RCC 7860 (cell line): ENCODE results near the gene SPECC1L.

Experiments
- DNase-seq: peaks from one replicate; pipeline ENCODE4 v3.0.0-alpha.2; 2015; ENCODE audit warnings: low spot score
- FAIRE-seq: peaks from 2 replicates; lab custom pipeline; 2012; peaks lifted over from hg19 to GRCh38; lab: Jason Lieb, UNC

SPECC1L gene

GRCh38 chr22:24440270-24440717 is 169.7 kb downstream of the SPECC1L start:
- FAIRE-seq, result no peak
- no peak for DNase-seq

- DNase-seq (no peak), FAIRE-seq (no peak)
Measured at GRCh38 chr22:24440718-24441405, 170.2 kb downstream of the SPECC1L start.

GRCh38 chr22:24441406-24442351 is 171.0 kb downstream of the SPECC1L start:
- DNase-seq (no peak), FAIRE-seq (no peak)

- FAIRE-seq (no peak), DNase-seq (no peak)
Measured at GRCh38 chr22:24442352-24442744, 171.7 kb downstream of the SPECC1L start.

GRCh38 chr22:24443668-24444067 is 173.0 kb downstream of the SPECC1L start:
- DNase-seq, result no peak
- FAIRE-seq, result no peak

- FAIRE-seq (no peak), DNase-seq (no peak)
Measured at GRCh38 chr22:24444251-24444650, 173.6 kb downstream of the SPECC1L start.

GRCh38 chr22:24444729-24445466 is 174.3 kb downstream of the SPECC1L start:
- FAIRE-seq, result no peak
- DNase-seq, result no peak

GRCh38 chr22:24445481-24446259 is 175.0 kb downstream of the SPECC1L start:
- peak; percentile 36 for DNase-seq
- FAIRE-seq, result no peak

- FAIRE-seq (no peak), DNase-seq (no peak)
Measured at GRCh38 chr22:24446260-24446611, 175.6 kb downstream of the SPECC1L start.

GRCh38 chr22:24450610-24451009 is 180.0 kb downstream of the SPECC1L start:
- FAIRE-seq, result no peak
- DNase-seq, result no peak

- DNase-seq, result no peak
- FAIRE-seq, result no peak
Measured at GRCh38 chr22:24451162-24451561, 180.5 kb downstream of the SPECC1L start.

GRCh38 chr22:24453853-24454252 is 183.2 kb downstream of the SPECC1L start:
- DNase-seq (no peak), FAIRE-seq (no peak)

GRCh38 chr22:24455039-24455438 is 184.4 kb downstream of the SPECC1L start:
- DNase-seq (no peak), FAIRE-seq (no peak)

- FAIRE-seq (no peak), DNase-seq (no peak)
Measured at GRCh38 chr22:24455751-24456426, 185.3 kb downstream of the SPECC1L start.

GRCh38 chr22:24457894-24458420 is 187.3 kb downstream of the SPECC1L start:
- FAIRE-seq (no peak), DNase-seq (no peak)

- no peak for DNase-seq
- FAIRE-seq, result no peak
Measured at GRCh38 chr22:24459911-24460310, 189.3 kb downstream of the SPECC1L start.

- FAIRE-seq (no peak), DNase-seq (no peak)
Measured at GRCh38 chr22:24460418-24461089, 189.9 kb downstream of the SPECC1L start.

- FAIRE-seq (no peak), DNase-seq (no peak)
Measured at GRCh38 chr22:24463071-24463760, 192.6 kb downstream of the SPECC1L start.

GRCh38 chr22:24465566-24465965 is 194.9 kb downstream of the SPECC1L start:
- DNase-seq (peak; percentile 75), FAIRE-seq (no peak)
